Mammary epithelial cell (primary cell): Measurements from ENCODE around the gene FAM167B.
"Not testable (repeated sequence)": the region's sequence is repeated elsewhere in the genome, so short reads cannot be mapped to it uniquely, and the experiment has no call there.

ENCODE experiments used
- EZH2 ChIP-seq: IDR thresholded peaks from 2 replicates; pipeline ENCODE4 v1.6.1; 2012; ENCODE audit warnings: low read length, inconsistent platforms, borderline replicate concordance
- TF ChIP-seq, protein P1 (sequence below), 2 donors: IDR thresholded peaks in 1 of 2; conservative IDR thresholded peaks in 1 of 2; 2 replicates each; pipeline ENCODE4 v1.5.1; 2011 to 2012; ENCODE audit warnings: inconsistent platforms in 2 of 2, low read length in 2 of 2, mild to moderate bottlenecking in 2 of 2, control low read depth in 1 of 2, low read depth in 1 of 2; ENCODE audit not compliant: insufficient read depth in 1 of 2; ENCODE audit errors: extremely low read depth in 1 of 2

DNA sequence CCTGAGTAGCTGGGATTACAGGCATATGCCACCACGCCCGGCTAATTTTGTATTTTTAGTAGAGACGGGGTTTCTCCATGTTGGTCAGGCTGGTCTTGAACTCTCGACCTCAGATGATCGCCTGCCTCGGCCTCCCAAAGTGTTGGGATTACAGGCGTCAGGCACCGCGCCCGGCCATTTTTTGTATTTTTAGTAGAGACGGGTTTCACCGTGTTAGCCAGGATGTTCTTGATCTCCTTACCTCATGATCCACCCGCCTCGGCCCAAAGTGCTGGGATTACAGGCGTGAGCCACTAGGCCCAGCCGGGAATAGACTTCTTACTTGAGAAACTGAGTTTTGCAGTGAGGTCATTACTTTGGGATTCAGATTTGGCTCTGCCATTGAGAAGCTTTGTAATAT lies 51.2 kb downstream of the FAM167B start:
- TF ChIP-seq EZH2: not testable (repeated sequence)
- TF ChIP-seq, protein P1, sequence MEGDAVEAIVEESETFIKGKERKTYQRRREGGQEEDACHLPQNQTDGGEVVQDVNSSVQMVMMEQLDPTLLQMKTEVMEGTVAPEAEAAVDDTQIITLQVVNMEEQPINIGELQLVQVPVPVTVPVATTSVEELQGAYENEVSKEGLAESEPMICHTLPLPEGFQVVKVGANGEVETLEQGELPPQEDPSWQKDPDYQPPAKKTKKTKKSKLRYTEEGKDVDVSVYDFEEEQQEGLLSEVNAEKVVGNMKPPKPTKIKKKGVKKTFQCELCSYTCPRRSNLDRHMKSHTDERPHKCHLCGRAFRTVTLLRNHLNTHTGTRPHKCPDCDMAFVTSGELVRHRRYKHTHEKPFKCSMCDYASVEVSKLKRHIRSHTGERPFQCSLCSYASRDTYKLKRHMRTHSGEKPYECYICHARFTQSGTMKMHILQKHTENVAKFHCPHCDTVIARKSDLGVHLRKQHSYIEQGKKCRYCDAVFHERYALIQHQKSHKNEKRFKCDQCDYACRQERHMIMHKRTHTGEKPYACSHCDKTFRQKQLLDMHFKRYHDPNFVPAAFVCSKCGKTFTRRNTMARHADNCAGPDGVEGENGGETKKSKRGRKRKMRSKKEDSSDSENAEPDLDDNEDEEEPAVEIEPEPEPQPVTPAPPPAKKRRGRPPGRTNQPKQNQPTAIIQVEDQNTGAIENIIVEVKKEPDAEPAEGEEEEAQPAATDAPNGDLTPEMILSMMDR (conservative IDR thresholded peaks at IDR 0.05 in 1 of 2, IDR thresholded peaks at IDR 0.05 in 1 of 2; ENCODE audit: extremely low read depth in 1 of 2, insufficient read depth in 1 of 2, low read depth in 1 of 2, low read length in 2 of 2): not testable (repeated sequence)
